Ureter (tissue), 1 donor: ENCODE results near the gene COL4A1. TPM values are rescaled to one million over a fixed set of nuclear protein-coding genes. Genes with fewer than 3 reads are reported as not detected.

Experiments used
- DNase-seq: peaks from one replicate; pipeline ENCODE4 v3.0.0-alpha.2; 2020; ENCODE audit warnings: low spot score
- total RNA-seq: library from RNA; stranded (reverse); gene quantifications from one replicate; pipeline ENCODE4 v1.2.4, GENCODE V29; 2023
- donor health status: DM: yes; HTN: yes; CAD: no.

Gene COL4A1
- total RNA-seq, 1 donor from 2014 or later, result 144 TPM

DNA sequence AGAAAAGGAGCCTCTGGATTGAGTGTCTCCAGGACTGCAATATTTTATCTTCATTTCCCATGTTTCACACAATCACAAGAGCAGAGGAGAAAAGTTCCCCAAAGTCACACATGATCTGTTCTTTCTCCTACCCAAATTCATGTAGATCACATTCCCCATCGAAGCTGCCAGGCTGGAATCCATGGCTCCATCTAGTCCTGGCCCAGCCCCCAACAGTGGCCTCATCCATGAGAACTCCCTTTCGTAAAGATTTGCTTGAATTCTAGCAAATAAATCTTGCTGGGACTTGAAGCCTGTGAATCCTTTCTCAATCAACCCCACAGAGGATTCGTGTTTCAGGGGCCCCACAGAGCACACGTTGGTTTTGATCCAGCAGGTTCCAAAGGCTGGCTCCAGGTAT is 109.5 kb downstream of the COL4A1 start:
- DNase-seq, result no peak

DNA sequence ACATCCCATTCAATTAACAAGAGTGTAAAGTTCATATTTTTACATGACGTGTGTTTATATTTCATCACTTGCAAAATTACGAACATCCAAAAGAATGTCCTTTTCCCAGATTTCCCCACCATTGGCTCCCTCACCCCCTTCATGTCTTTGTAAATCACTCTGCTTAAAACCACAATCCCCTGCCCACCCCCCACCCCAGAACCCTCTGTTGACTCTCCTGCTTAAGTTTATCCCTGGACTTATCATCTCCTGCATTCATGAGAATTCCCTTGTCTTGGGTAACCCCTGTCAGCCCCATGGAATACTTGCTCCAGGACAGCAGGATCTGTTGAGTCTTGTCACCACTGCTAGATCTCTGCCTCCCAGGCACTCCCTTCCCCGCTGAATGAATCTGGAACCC is 109.9 kb downstream of the COL4A1 start:
- no peak for DNase-seq

GRCh38 chr13:110195547-110196485 is 111.1 kb downstream of the COL4A1 start:
- no peak for DNase-seq

GRCh38 chr13:110194451-110194850 is 112.5 kb downstream of the COL4A1 start:
- no peak for DNase-seq

GRCh38 chr13:110193491-110193890 is 113.5 kb downstream of the COL4A1 start:
- DNase-seq, result no peak

DNA sequence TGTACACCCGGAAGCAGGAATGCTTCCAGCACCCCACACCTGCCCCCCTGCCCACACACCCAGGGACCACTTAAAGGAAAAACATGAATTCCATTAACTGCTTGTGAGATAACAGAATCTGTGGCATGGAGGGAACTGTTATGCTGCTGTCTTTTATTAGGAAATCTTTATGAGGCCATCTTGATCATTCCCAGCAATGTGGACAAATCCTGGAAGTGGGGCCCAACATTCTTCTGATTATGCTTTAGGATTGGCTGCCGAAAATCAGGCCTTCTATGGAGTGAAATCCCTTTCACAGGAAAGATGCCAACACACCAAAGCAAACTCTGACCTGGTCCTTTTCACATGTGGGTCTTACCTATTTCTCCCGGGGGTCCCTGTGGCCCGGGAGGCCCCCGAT is 114.5 kb downstream of the COL4A1 start:
- no peak for DNase-seq

DNA sequence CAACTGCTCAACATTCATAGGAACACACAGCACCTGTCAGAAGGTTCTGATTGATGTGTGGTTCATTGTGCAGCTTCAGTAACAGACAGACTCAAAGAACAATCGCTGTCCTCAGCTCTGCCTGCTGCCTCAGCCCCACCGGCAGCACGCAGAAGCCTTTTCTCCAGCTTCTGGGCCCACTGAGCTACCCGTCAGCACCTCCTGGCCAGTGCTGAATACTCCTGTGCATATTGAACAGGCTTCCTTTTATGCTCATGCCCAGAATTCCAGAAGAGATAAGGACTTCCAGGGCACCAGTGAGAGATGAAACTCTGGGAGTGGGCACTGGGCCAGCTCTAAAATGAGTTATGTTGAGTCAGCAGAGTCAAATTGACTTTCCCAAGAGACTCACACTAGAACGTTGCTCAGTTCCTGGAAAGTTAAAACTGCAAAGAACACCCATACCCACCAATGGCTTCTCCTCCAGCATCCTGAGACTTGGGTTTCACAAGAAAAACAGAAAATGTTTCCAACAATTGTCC is 119.3 kb downstream of the COL4A1 start:
- DNase-seq, result no peak

GRCh38 chr13:110186231-110186855 is 120.6 kb downstream of the COL4A1 start:
- no peak for DNase-seq

DNA sequence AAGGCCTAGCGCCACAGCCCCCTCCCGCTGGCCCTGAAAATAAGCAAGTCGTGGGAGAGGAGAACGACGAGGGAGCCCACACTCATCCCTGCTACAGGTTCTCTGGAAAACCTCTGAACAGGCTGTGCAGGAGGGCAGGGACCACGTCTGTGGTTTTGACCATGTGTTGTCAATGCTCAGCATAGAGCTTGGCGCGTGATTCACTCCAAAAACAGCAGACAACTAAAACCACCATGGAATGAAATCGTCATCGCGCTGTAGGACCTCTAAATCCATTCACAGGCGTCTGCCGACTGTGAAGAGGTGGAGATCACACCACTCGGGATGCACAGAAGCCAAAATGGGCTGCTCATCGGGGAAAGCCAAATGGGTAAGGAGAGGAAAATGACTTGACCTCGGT is 121.3 kb downstream of the COL4A1 start:
- DNase-seq, result no peak

GRCh38 chr13:110183910-110184309 is 123.0 kb downstream of the COL4A1 start:
- no peak for DNase-seq

GRCh38 chr13:110182461-110182860 is 124.5 kb downstream of the COL4A1 start:
- no peak for DNase-seq

DNA sequence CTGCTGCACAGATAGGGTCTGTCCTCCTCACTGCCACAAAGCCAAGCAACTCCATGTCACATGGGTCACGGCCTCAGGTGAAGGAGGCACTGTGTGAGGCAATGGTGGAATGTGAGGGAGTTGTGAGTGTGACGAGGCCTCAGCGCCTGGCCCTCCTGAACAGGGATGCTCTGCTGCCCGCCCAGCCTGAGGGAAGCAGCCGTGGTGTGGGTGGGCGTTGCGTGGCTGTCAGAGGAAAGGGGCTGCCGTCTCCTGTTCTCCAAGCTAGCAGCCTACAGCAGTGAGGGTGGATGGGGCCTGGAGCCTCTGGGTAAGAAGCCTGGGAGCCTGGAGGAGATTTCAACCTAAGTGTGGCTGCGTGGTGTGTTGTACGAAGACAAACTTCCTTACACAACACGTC is 125.0 kb downstream of the COL4A1 start:
- no peak for DNase-seq

GRCh38 chr13:110179857-110180147 is 127.2 kb downstream of the COL4A1 start:
- no peak for DNase-seq

DNA sequence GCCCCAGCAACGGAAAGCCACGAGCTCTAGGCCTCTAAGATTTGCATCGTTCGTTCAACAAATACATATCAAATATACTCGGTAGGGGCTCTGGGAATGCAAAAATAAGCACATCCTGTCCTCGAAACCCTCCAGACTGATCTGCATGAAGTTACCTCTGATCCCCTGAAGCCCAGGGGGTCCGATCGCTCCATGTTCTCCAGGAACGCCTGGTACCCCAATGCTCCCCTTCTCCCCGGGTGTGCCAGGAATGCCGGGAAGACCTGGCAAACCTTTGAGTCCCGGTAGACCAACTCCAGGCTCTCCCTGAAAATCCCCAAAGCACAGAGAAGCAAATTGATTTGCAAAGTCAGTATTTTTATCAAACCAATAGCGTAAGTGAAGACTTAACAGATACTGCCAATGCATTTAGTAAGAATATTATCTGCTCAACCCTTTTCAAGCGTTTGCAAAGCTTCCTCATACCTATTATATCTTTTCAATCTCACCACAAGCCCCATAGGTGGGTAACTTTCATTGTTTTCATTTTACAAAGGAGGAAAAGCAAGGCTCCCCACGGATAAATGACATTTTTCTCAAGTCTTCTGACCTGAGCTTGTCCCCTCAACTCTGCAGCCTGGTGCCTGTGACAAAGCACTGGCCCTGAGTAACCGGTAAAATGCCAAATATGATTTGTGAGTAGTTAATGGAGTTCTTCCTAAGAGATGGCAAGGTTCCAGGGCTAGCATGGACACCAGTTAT is 127.7 kb downstream of the COL4A1 start:
- no peak for DNase-seq

GRCh38 chr13:110177790-110178189 is 129.2 kb downstream of the COL4A1 start:
- DNase-seq, result no peak

DNA sequence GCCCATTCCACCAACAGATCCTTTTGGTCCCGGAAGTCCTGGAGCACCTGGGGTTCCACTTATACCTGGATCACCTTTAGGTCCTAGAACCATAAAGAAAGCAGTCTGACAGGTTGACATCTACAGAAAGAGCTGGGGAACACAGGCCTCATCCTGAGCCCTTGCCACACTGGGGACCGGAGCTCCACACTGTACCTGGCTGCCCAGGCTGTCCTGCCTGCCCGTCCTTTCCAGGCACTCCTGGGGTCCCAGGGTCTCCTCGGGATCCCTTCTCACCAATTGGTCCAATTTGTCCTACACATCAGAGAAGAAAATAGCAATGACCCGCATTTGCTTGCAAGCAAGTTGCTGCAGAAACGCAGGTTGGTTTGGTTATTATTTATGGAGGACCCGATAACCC is 130.5 kb downstream of the COL4A1 start:
- no peak for DNase-seq

GRCh38 chr13:110173247-110173818 is 133.6 kb downstream of the COL4A1 start:
- DNase-seq, result no peak

GRCh38 chr13:110170882-110171281 is 136.1 kb downstream of the COL4A1 start:
- DNase-seq, result no peak

- no peak for DNase-seq
These were observed 136.8 kb downstream of the COL4A1 start for GRCh38 chr13:110170020-110170790.

- no peak for DNase-seq
These were observed 137.7 kb downstream of the COL4A1 start for GRCh38 chr13:110168999-110169933.
